H9 (cell line): ENCODE data around the gene PIGL. TPM values are rescaled to one million over a fixed set of nuclear protein-coding genes. Genes with fewer than 3 reads are reported as not detected.

Source experiments
- DNase-seq: peaks from one replicate; pipeline ENCODE4 v3.0.0-alpha.2; 2017
- H2AFZ ChIP-seq: one replicate; pipeline ENCODE4 v1.6.1; 2013; ENCODE audit warnings: mild to moderate bottlenecking, low read length, control low read depth, moderate library complexity
- H2AK5ac ChIP-seq: 2 replicates; pipeline ENCODE4 v1.6.1; 2013; ENCODE audit warnings: low read length, control low read depth, mixed read lengths; ENCODE audit not compliant: insufficient read length
- H2BK120ac ChIP-seq: one replicate; pipeline ENCODE4 v1.6.1; 2013; ENCODE audit warnings: low read depth, mild to moderate bottlenecking, low read length, control low read depth, inconsistent platforms; ENCODE audit not compliant: poor library complexity, severe bottlenecking
- H2BK12ac ChIP-seq: 2 replicates; pipeline ENCODE4 v1.6.1; 2013; ENCODE audit warnings: low read length, control low read depth, mixed read lengths, low read depth; ENCODE audit not compliant: insufficient read length
- H2BK15ac ChIP-seq: 2 replicates; pipeline ENCODE4 v1.6.1; 2013; ENCODE audit warnings: low read depth, low read length, control low read depth
- H2BK20ac ChIP-seq: one replicate; pipeline ENCODE4 v1.6.1; 2013; ENCODE audit warnings: low read depth, mild to moderate bottlenecking, low read length, control low read depth, inconsistent platforms; ENCODE audit not compliant: poor library complexity, severe bottlenecking
- H2BK5ac ChIP-seq: 2 replicates; pipeline ENCODE4 v1.6.1; 2013; ENCODE audit warnings: low read length, control low read depth, mixed read lengths; ENCODE audit not compliant: insufficient read length
- H3K14ac ChIP-seq: 2 replicates; pipeline ENCODE4 v1.6.1; 2013; ENCODE audit warnings: low read length, control low read depth; ENCODE audit not compliant: insufficient read depth
- H3K18ac ChIP-seq: 2 replicates; pipeline ENCODE4 v1.6.1; 2013; ENCODE audit warnings: low read depth, mild to moderate bottlenecking, mixed read lengths, low read length, control low read depth; ENCODE audit not compliant: insufficient read length
- H3K23ac ChIP-seq: 2 replicates; pipeline ENCODE4 v1.6.1; 2013; ENCODE audit warnings: low read length, control low read depth, mixed read lengths, low read depth; ENCODE audit not compliant: insufficient read length
- H3K23me2 ChIP-seq: 2 replicates; pipeline ENCODE4 v1.6.1; 2013; ENCODE audit warnings: low read depth, mild to moderate bottlenecking, mixed read lengths, low read length, control low read depth; ENCODE audit not compliant: insufficient read length, poor library complexity, severe bottlenecking
- H3K27ac ChIP-seq: 2 replicates; pipeline ENCODE4 v1.5.1; 2013; ENCODE audit warnings: low read length, control low read depth, mixed read lengths, low read depth; ENCODE audit not compliant: insufficient read length
- H3K27me3 ChIP-seq: 2 replicates; pipeline ENCODE4 v1.6.1; 2013; ENCODE audit warnings: low read length, control low read depth, inconsistent platforms; ENCODE audit not compliant: insufficient read depth
- H3K4ac ChIP-seq: 2 replicates; pipeline ENCODE4 v1.6.1; 2013; ENCODE audit warnings: low read depth, mild to moderate bottlenecking, control low read depth, inconsistent platforms, low read length, moderate library complexity
- H3K4me1 ChIP-seq: 2 replicates; pipeline ENCODE4 v1.6.1; 2013; ENCODE audit warnings: low read length, control low read depth, inconsistent platforms; ENCODE audit not compliant: insufficient read depth
- H3K4me2 ChIP-seq: 2 replicates; pipeline ENCODE4 v1.6.1; 2013; ENCODE audit warnings: low read length, control low read depth, mixed read lengths; ENCODE audit not compliant: insufficient read length, insufficient read depth
- H3K56ac ChIP-seq: 2 replicates; pipeline ENCODE4 v1.6.1; 2013; ENCODE audit warnings: low read depth, mild to moderate bottlenecking, mixed read lengths, low read length, control low read depth; ENCODE audit not compliant: insufficient read length
- H3K79me1 ChIP-seq: 2 replicates; pipeline ENCODE4 v1.6.1; 2013; ENCODE audit warnings: low read depth, mild to moderate bottlenecking, moderate library complexity, low read length, control low read depth, inconsistent platforms; ENCODE audit not compliant: insufficient read depth, poor library complexity, severe bottlenecking
- H3K79me2 ChIP-seq: 2 replicates; pipeline ENCODE4 v1.6.1; 2013; ENCODE audit warnings: low read length, control low read depth, inconsistent platforms; ENCODE audit not compliant: insufficient read depth
- H3K9ac ChIP-seq: 2 replicates; pipeline ENCODE4 v1.6.1; 2013; ENCODE audit warnings: low read length, control low read depth, mixed read lengths; ENCODE audit not compliant: insufficient read length; ENCODE audit errors: extremely low read depth
- H3K9me3 ChIP-seq: one replicate; pipeline ENCODE4 v1.6.1; 2013; ENCODE audit warnings: low read depth, low read length, inconsistent platforms; ENCODE audit not compliant: control insufficient read depth
- H3T11ph ChIP-seq: one replicate; pipeline ENCODE4 v1.6.1; 2013; ENCODE audit warnings: mild to moderate bottlenecking, low read length, control low read depth, inconsistent platforms
- H4K20me1 ChIP-seq: one replicate; pipeline ENCODE4 v1.6.1; 2013; ENCODE audit not compliant: control insufficient read depth, insufficient read length, insufficient read depth
- H4K5ac ChIP-seq: 2 replicates; pipeline ENCODE4 v1.6.1; 2013; ENCODE audit warnings: low read depth, mild to moderate bottlenecking, mixed read lengths, low read length, control low read depth; ENCODE audit not compliant: insufficient read length
- H4K8ac ChIP-seq: replicated peaks from 2 replicates; pipeline ENCODE4 v1.6.1; 2013; ENCODE audit warnings: low read length, control low read depth, mixed read lengths, low read depth; ENCODE audit not compliant: insufficient read length
- H4K91ac ChIP-seq: 2 replicates; pipeline ENCODE4 v1.6.1; 2013; ENCODE audit warnings: low read depth, mild to moderate bottlenecking, moderate library complexity, mixed read lengths, low read length, control low read depth; ENCODE audit not compliant: insufficient read length
- H3K27ac Mint-ChIP-seq, 3 experiments: 2 replicates in 2 of 3; 3 replicates in 1 of 3; pipeline ENCODE4 v1.8.0; 2020 to 2021; ENCODE audit warnings: mixed read lengths in 3 of 3, mild to moderate bottlenecking in 1 of 3, moderate library complexity in 1 of 3
- H3K27me3 Mint-ChIP-seq: 2 replicates; pipeline ENCODE4 v1.8.0; 2021; ENCODE audit warnings: low read depth, mild to moderate bottlenecking, moderate library complexity, mixed read lengths
- H3K36me3 Mint-ChIP-seq, 3 experiments: 2 replicates in 2 of 3; 3 replicates in 1 of 3; pipeline ENCODE4 v1.8.0; 2020 to 2021; ENCODE audit warnings: low read depth in 3 of 3, mixed read lengths in 3 of 3; ENCODE audit not compliant: insufficient read depth in 1 of 3
- H3K4me1 Mint-ChIP-seq, 2 experiments: 2 replicates each; pipeline ENCODE4 v1.8.0; 2020; ENCODE audit warnings: mixed read lengths in 2 of 2
- H3K4me3 Mint-ChIP-seq, 2 experiments: 2 replicates in 1 of 2; 3 replicates in 1 of 2; pipeline ENCODE4 v1.8.0; 2020 to 2021; ENCODE audit warnings: mild to moderate bottlenecking in 2 of 2, mixed read lengths in 2 of 2, moderate library complexity in 1 of 2
- H3K9me3 Mint-ChIP-seq, 2 experiments: 2 replicates in 1 of 2; 3 replicates in 1 of 2; pipeline ENCODE4 v1.8.0; 2020; ENCODE audit warnings: mild to moderate bottlenecking in 2 of 2, mixed read lengths in 2 of 2, moderate library complexity in 1 of 2
- WGBS: extraction: QIAGEN DNeasy Blood & Tissue Kit; methylation state at CpG from one replicate; pipeline ENCODE4 v1.1.7; 2013; ENCODE audit warnings: missing lambda C conversion rate, low lambda C conversion rate, mixed read lengths; ENCODE audit not compliant: insufficient read length; ENCODE audit errors: extremely low coverage; 5-methylcytosine and 5-hydroxymethylcytosine counted together
- total RNA-seq: library from RNA; stranded (reverse); gene quantifications from 2 replicates; pipeline ENCODE4 v1.2.1, GENCODE V29; 2021
- TF ChIP-seq, protein P1 (sequence below): fragments of 200-600 bp; sonication (generic); conservative IDR thresholded peaks from 3 replicates; pipeline ENCODE4 v1.8.0; 2021; ENCODE audit warnings: antibody characterized with exemption, mild to moderate bottlenecking

Gene PIGL
- total RNA-seq, 1 experiment from 2014 or later: 21.6 TPM

DNA sequence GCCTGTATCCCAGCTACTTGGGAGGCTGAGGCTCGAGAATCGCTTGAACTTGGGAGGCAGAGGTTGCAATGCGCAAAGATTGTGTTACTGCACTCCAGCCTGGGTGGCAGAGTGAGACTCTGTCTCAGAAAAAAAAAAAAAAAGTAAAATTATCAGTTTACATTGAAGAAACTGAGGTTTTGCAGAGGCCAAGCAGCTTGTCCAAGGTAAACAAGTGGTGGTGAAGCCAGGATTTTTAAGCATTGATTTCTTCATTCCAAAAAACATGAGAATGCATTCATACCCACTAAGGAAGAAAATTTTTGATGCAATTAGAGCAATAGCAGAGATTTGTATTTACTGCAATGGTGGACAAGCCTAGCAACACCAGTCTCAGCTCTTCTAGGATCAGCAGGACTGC is 83.5 kb downstream of the PIGL start:
- H3K23ac ChIP-seq: no peak overlapping the region
- H3K27me3 Mint-ChIP-seq: no peaks in the 10 kb centered on the region
- WGBS: no CpG with 5 or more reads among the region's 3 CpGs

More for the DNA sequence above, 83.5 kb downstream of the PIGL start:
- no peak overlapping the region for H4K8ac ChIP-seq
- no peak overlapping the region for H2BK15ac ChIP-seq
- H2BK120ac ChIP-seq: no peak overlapping the region
- no peak for DNase-seq
- no peak overlapping the region for H3K4ac ChIP-seq
- H4K5ac ChIP-seq: no peak overlapping the region
- no peaks in the 10 kb centered on the region for H3K4me1 ChIP-seq
- H3K23me2 ChIP-seq: no peaks in the 10 kb centered on the region
- no peak overlapping the region for H3T11ph ChIP-seq
- no peak overlapping the region for H2AK5ac ChIP-seq
- H3K27ac Mint-ChIP-seq: no peak overlapping the region
- no peak overlapping the region for H2BK12ac ChIP-seq
- H3K9me3 Mint-ChIP-seq: no peaks in the 10 kb centered on the region
- H3K9me3 ChIP-seq: no peaks in the 10 kb centered on the region
- H4K20me1 ChIP-seq: no peaks in the 10 kb centered on the region
- H3K36me3 Mint-ChIP-seq: peaks cover 3 to 13% (median 6%) of the 10 kb centered on the region in 3 experiments
- no peak overlapping the region for H2BK5ac ChIP-seq
- H3K18ac ChIP-seq: no peak overlapping the region
- no peak overlapping the region for H3K56ac ChIP-seq
- H3K14ac ChIP-seq: no peak overlapping the region
- no peak overlapping the region for H3K9ac ChIP-seq
- peaks cover 10 to 12% of the 10 kb centered on the region in 2 experiments for H3K4me1 Mint-ChIP-seq
- no peak overlapping the region for H4K91ac ChIP-seq
- TF ChIP-seq, protein P1, sequence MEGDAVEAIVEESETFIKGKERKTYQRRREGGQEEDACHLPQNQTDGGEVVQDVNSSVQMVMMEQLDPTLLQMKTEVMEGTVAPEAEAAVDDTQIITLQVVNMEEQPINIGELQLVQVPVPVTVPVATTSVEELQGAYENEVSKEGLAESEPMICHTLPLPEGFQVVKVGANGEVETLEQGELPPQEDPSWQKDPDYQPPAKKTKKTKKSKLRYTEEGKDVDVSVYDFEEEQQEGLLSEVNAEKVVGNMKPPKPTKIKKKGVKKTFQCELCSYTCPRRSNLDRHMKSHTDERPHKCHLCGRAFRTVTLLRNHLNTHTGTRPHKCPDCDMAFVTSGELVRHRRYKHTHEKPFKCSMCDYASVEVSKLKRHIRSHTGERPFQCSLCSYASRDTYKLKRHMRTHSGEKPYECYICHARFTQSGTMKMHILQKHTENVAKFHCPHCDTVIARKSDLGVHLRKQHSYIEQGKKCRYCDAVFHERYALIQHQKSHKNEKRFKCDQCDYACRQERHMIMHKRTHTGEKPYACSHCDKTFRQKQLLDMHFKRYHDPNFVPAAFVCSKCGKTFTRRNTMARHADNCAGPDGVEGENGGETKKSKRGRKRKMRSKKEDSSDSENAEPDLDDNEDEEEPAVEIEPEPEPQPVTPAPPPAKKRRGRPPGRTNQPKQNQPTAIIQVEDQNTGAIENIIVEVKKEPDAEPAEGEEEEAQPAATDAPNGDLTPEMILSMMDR: no peak
- H3K27me3 ChIP-seq: no peaks in the 10 kb centered on the region
- H3K4me3 Mint-ChIP-seq: no peak overlapping the region
- H3K4me2 ChIP-seq: no peak overlapping the region
- H3K79me2 ChIP-seq: no peaks in the 10 kb centered on the region
- H3K79me1 ChIP-seq: no peaks in the 10 kb centered on the region
- H3K27ac ChIP-seq: no peak overlapping the region
- no peak overlapping the region for H2BK20ac ChIP-seq
- no peak overlapping the region for H2AFZ ChIP-seq
